Measurements from ENCODE around the gene IKZF1.

Gene IKZF1

GRCh38 chr7:50348469-50349162, 44.1 kb downstream of the IKZF1 start:
- Mint-ChIP-seq H3K4me1 (ENCODE audit: low read depth) (peaks cover 10% of the 10 kb centered on the region), H3K36me3 (ENCODE audit: low read depth) (peaks cover 84% of the 10 kb centered on the region), H3K4me3 (peak overlapping the region; percentile 64), H3K27me3 (no peaks in the 10 kb centered on the region), H3K9me3 (no peaks in the 10 kb centered on the region), H3K27ac (peak overlapping the region; percentile 97)

- Mint-ChIP-seq H3K36me3 (ENCODE audit: low read depth) (peaks cover 84% of the 10 kb centered on the region), H3K27ac (peak overlapping the region; percentile 97), H3K4me3 (peak overlapping the region; percentile 64)
Observed at GRCh38 chr7:50349399-50349798, 44.9 kb downstream of the IKZF1 start.

GRCh38 chr7:50349963-50350944, 45.7 kb downstream of the IKZF1 start:
- Mint-ChIP-seq H3K36me3 (ENCODE audit: low read depth) (peaks cover 86% of the 10 kb centered on the region), H3K27me3 (no peaks in the 10 kb centered on the region), H3K9me3 (no peaks in the 10 kb centered on the region), H3K27ac (peak overlapping the region; percentile 97), H3K4me3 (peak overlapping the region; percentile 69), H3K4me1 (ENCODE audit: low read depth) (peaks cover 26% of the 10 kb centered on the region)

More at GRCh38 chr7:50349399-50349798, 44.9 kb downstream of the IKZF1 start:
- no peaks in the 10 kb centered on the region for H3K27me3 Mint-ChIP-seq
- peaks cover 18% of the 10 kb centered on the region for H3K4me1 Mint-ChIP-seq (ENCODE audit: low read depth)
- no peaks in the 10 kb centered on the region for H3K9me3 Mint-ChIP-seq

GRCh38 chr7:50351267-50351666, 46.8 kb downstream of the IKZF1 start:
- H3K4me3 Mint-ChIP-seq: peak overlapping the region; percentile 69

GRCh38 chr7:50352282-50352681, 47.8 kb downstream of the IKZF1 start:
- peak overlapping the region; percentile 97 for H3K27ac Mint-ChIP-seq
- no peaks in the 10 kb centered on the region for H3K27me3 Mint-ChIP-seq
- peaks cover 46% of the 10 kb centered on the region for H3K4me1 Mint-ChIP-seq (ENCODE audit: low read depth)
- H3K9me3 Mint-ChIP-seq: no peaks in the 10 kb centered on the region
- peaks cover 87% of the 10 kb centered on the region for H3K36me3 Mint-ChIP-seq (ENCODE audit: low read depth)
- H3K4me3 Mint-ChIP-seq: peak overlapping the region; percentile 69

More at GRCh38 chr7:50351267-50351666, 46.8 kb downstream of the IKZF1 start:
- no peaks in the 10 kb centered on the region for H3K9me3 Mint-ChIP-seq
- H3K4me1 Mint-ChIP-seq (ENCODE audit: low read depth): peaks cover 36% of the 10 kb centered on the region
- peaks cover 87% of the 10 kb centered on the region for H3K36me3 Mint-ChIP-seq (ENCODE audit: low read depth)
- peak overlapping the region; percentile 97 for H3K27ac Mint-ChIP-seq
- H3K27me3 Mint-ChIP-seq: no peaks in the 10 kb centered on the region

DNA sequence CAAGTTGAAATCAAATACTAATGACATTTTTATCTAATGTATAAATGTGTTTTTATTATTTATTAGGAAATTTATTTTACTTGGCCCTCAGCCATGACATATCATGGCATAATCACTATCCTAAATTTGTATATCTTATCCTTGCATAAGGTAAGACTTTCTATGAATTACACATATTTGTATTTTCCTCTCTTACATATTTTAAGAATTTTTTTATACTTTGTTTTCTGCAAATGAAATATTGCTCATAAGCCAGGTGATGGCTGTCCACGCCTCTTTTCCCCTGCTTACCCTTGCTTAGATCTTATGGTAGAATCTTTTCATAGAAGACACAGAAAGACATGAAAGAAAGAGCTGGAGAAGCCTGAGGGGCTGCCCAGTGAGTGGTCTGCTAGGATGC, 48.2 kb downstream of the IKZF1 start:
- H3K36me3 Mint-ChIP-seq (ENCODE audit: low read depth): peaks cover 87% of the 10 kb centered on the region
- H3K27me3 Mint-ChIP-seq: no peaks in the 10 kb centered on the region
- H3K9me3 Mint-ChIP-seq: no peaks in the 10 kb centered on the region
- peak overlapping the region; percentile 56 for H3K4me3 Mint-ChIP-seq
- H3K27ac Mint-ChIP-seq: peak overlapping the region; percentile 97
- peaks cover 51% of the 10 kb centered on the region for H3K4me1 Mint-ChIP-seq (ENCODE audit: low read depth)

- H3K27ac Mint-ChIP-seq: peak overlapping the region; percentile 97
- H3K36me3 Mint-ChIP-seq (ENCODE audit: low read depth): peaks cover 87% of the 10 kb centered on the region
- H3K4me1 Mint-ChIP-seq (ENCODE audit: low read depth): peaks cover 56% of the 10 kb centered on the region
- no peaks in the 10 kb centered on the region for H3K9me3 Mint-ChIP-seq
- H3K27me3 Mint-ChIP-seq: no peaks in the 10 kb centered on the region
- H3K4me3 Mint-ChIP-seq: peak overlapping the region; percentile 56
Observed at GRCh38 chr7:50353201-50353600, 48.7 kb downstream of the IKZF1 start.

GRCh38 chr7:50353894-50354595, 49.5 kb downstream of the IKZF1 start:
- Mint-ChIP-seq H3K36me3 (ENCODE audit: low read depth) (peaks cover 87% of the 10 kb centered on the region), H3K4me1 (ENCODE audit: low read depth) (peaks cover 64% of the 10 kb centered on the region), H3K9me3 (no peaks in the 10 kb centered on the region), H3K4me3 (peak overlapping the region; percentile 56), H3K27ac (peak overlapping the region; percentile 97), H3K27me3 (no peaks in the 10 kb centered on the region)

DNA sequence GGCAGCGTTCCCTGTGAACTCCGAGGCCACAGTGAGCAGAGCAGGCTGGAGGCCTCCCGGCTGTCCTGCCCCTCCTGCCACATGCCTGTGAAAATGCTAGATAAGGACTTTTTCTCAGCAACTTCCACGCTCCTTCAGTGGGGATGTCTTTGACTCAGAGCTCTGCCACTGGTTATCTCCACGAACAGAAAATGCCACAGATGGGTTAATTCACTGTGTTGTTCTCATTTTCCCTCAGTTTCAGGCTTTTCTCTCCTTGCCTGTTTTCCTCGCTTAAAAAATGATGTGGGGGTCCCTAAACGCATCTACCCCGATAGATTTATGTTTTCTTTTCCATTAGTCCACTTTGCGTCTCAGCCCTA, 51.3 kb downstream of the IKZF1 start:
- Mint-ChIP-seq H3K4me1 (ENCODE audit: low read depth) (peaks cover 82% of the 10 kb centered on the region), H3K9me3 (no peaks in the 10 kb centered on the region), H3K4me3 (peak overlapping the region; percentile 44), H3K27me3 (no peaks in the 10 kb centered on the region), H3K27ac (peak overlapping the region; percentile 97), H3K36me3 (ENCODE audit: low read depth) (peaks cover 89% of the 10 kb centered on the region)

- Mint-ChIP-seq H3K27me3 (no peaks in the 10 kb centered on the region), H3K27ac (peak overlapping the region; percentile 97), H3K4me1 (ENCODE audit: low read depth) (peaks cover 87% of the 10 kb centered on the region), H3K4me3 (peak overlapping the region; percentile 35), H3K36me3 (ENCODE audit: low read depth) (peaks cover 89% of the 10 kb centered on the region), H3K9me3 (no peaks in the 10 kb centered on the region)
Observed at GRCh38 chr7:50356212-50356944, 51.9 kb downstream of the IKZF1 start.

DNA sequence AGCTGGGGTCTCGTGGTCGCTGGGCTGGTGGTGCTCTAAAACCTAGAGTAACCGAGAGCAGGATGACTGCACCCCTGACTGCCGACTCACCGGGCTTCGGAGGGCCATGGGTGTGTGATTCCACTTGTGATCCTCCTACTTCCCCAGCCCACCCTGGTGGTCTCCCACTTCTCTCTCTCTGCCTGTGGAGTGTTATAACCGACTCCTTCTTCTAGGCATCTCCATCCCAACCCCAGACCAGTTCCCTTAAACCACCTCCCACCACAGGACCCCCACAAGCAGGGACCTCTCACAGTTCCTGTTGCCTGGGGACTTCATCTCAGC, 52.4 kb downstream of the IKZF1 start:
- Mint-ChIP-seq H3K27ac (peak overlapping the region; percentile 97), H3K27me3 (no peaks in the 10 kb centered on the region), H3K36me3 (ENCODE audit: low read depth) (peaks cover 90% of the 10 kb centered on the region), H3K4me1 (ENCODE audit: low read depth) (peaks cover 93% of the 10 kb centered on the region), H3K9me3 (no peaks in the 10 kb centered on the region), H3K4me3 (peak overlapping the region; percentile 35)

DNA sequence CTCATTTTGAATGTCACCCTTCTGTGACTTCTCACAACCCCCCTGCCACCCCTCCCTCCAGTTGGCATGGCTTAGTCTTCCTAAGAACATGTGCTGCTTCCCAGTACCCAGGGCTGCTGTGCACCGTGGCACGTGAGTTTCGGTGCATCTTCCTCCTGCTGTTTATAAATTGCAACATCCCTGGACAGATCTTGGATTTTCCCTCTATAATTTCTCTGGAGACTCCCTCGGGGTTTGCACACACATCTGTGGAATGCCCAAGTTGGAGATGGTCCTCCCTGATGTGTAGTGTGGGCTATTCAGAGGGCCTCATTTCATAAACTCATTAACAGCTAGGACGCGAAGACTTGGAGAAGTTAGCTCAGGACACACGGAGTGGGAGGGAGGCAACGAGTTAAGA, 52.9 kb downstream of the IKZF1 start:
- Mint-ChIP-seq H3K27ac (peak overlapping the region; percentile 97), H3K4me3 (peak overlapping the region; percentile 68), H3K36me3 (ENCODE audit: low read depth) (peaks cover 90% of the 10 kb centered on the region), H3K9me3 (no peaks in the 10 kb centered on the region), H3K4me1 (ENCODE audit: low read depth) (peaks cover 98% of the 10 kb centered on the region), H3K27me3 (no peaks in the 10 kb centered on the region)

GRCh38 chr7:50358041-50358705, 53.7 kb downstream of the IKZF1 start:
- Mint-ChIP-seq H3K4me3 (peak overlapping the region; percentile 68), H3K9me3 (no peaks in the 10 kb centered on the region), H3K4me1 (ENCODE audit: low read depth) (peaks cover 100% of the 10 kb centered on the region), H3K27me3 (no peaks in the 10 kb centered on the region), H3K36me3 (ENCODE audit: low read depth) (peaks cover 98% of the 10 kb centered on the region), H3K27ac (peak overlapping the region; percentile 97)

- peak overlapping the region; percentile 68 for H3K4me3 Mint-ChIP-seq
- peaks cover 100% of the 10 kb centered on the region for H3K4me1 Mint-ChIP-seq (ENCODE audit: low read depth)
- no peaks in the 10 kb centered on the region for H3K9me3 Mint-ChIP-seq
- H3K36me3 Mint-ChIP-seq (ENCODE audit: low read depth): peaks cover 98% of the 10 kb centered on the region
- H3K27ac Mint-ChIP-seq: peak overlapping the region; percentile 97
- H3K27me3 Mint-ChIP-seq: no peaks in the 10 kb centered on the region
Observed at GRCh38 chr7:50358779-50359178, 54.3 kb downstream of the IKZF1 start.

Measured in stimulated activated naive CD8-positive, alpha-beta T cell treated with anti-CD3 and anti-CD28 coated beads, Interleukin-15, Interleukin-2, amounts not matched to agents 100 ng/mL and 50 ng/mL, for 24 hours (primary cell).